SHP77 (cell line): Measurements from ENCODE around the gene DMBT1.
A peak's percentile ranks its signal among the peaks of the same experiment; 100 is the strongest.

Experiments used
- DNase-seq, 2 experiments: peaks; one replicate each; lab custom pipeline; 2025; lab: John Stamatoyannopoulos, UW

The DMBT1 gene

GRCh38 chr10:122548407-122549085 is 12.0 kb upstream of the DMBT1 start:
- no peak for DNase-seq

GRCh38 chr10:122549636-122550035 is 10.9 kb upstream of the DMBT1 start:
- DNase-seq = no peak

GRCh38 chr10:122550427-122550826 is 10.1 kb upstream of the DMBT1 start:
- no peak for DNase-seq

- no peak for DNase-seq
Observed at GRCh38 chr10:122550983-122551382, 9.6 kb upstream of the DMBT1 start.

- DNase-seq = peak in 1 of 2 experiments; percentile 8
Observed at GRCh38 chr10:122551450-122551849, 9.1 kb upstream of the DMBT1 start.

GRCh38 chr10:122553341-122553740 is 7.2 kb upstream of the DMBT1 start:
- no peak for DNase-seq

- DNase-seq = no peak
Observed at GRCh38 chr10:122554131-122555036, 6.2 kb upstream of the DMBT1 start.

GRCh38 chr10:122555442-122555841 is 5.1 kb upstream of the DMBT1 start:
- peak; percentile 33 to 74 for DNase-seq

- peak in 1 of 2 experiments; percentile 8 for DNase-seq
Observed at GRCh38 chr10:122557516-122557915, 3.0 kb upstream of the DMBT1 start.

GRCh38 chr10:122558452-122558851 is 2.1 kb upstream of the DMBT1 start:
- no peak for DNase-seq

- DNase-seq = no peak
Observed at GRCh38 chr10:122559228-122559627, 1.3 kb upstream of the DMBT1 start.

- DNase-seq = no peak
Observed at GRCh38 chr10:122561212-122561611, 658 bp downstream of the DMBT1 start.

- no peak for DNase-seq
Observed at GRCh38 chr10:122561792-122562191, 1.2 kb downstream of the DMBT1 start.

- DNase-seq = no peak
Observed at GRCh38 chr10:122564980-122565379, 4.4 kb downstream of the DMBT1 start.

GRCh38 chr10:122565766-122566206 is 5.2 kb downstream of the DMBT1 start:
- peak; percentile 40 to 59 for DNase-seq

- no peak for DNase-seq
Observed at GRCh38 chr10:122566632-122567031, 6.1 kb downstream of the DMBT1 start.

GRCh38 chr10:122567056-122567660 is 6.6 kb downstream of the DMBT1 start:
- DNase-seq = peak in 1 of 2 experiments; percentile 6

GRCh38 chr10:122568551-122568950 is 8.0 kb downstream of the DMBT1 start:
- no peak for DNase-seq

GRCh38 chr10:122570920-122571319 is 10.4 kb downstream of the DMBT1 start:
- DNase-seq = no peak

GRCh38 chr10:122571892-122572291 is 11.3 kb downstream of the DMBT1 start:
- DNase-seq = no peak

- DNase-seq = no peak
Observed at GRCh38 chr10:122575776-122576175, 15.2 kb downstream of the DMBT1 start.

- DNase-seq = no peak
Observed at GRCh38 chr10:122576291-122576690, 15.7 kb downstream of the DMBT1 start.
